Nephron (organoid): Measurements from ENCODE around the gene TTL.

Experiments used
- H3K27ac Mint-ChIP-seq, 3 experiments: 2 replicates each; pipeline ENCODE4 v1.8.0; 2020; ENCODE audit warnings: mixed read lengths in 3 of 3, mild to moderate bottlenecking in 2 of 3, moderate library complexity in 1 of 3
- H3K27me3 Mint-ChIP-seq: 2 replicates; pipeline ENCODE4 v1.8.0; 2021; ENCODE audit warnings: low read depth, mild to moderate bottlenecking, moderate library complexity, mixed read lengths
- H3K36me3 Mint-ChIP-seq: 2 replicates; pipeline ENCODE4 v1.8.0; 2020; ENCODE audit warnings: low read depth, mixed read lengths
- H3K4me1 Mint-ChIP-seq: 2 replicates; pipeline ENCODE4 v1.8.0; 2020; ENCODE audit warnings: mixed read lengths
- H3K4me3 Mint-ChIP-seq, 3 experiments: 2 replicates each; pipeline ENCODE4 v1.8.0; 2020; ENCODE audit warnings: mild to moderate bottlenecking in 3 of 3, mixed read lengths in 3 of 3, moderate library complexity in 2 of 3
- H3K9me3 Mint-ChIP-seq: 2 replicates; pipeline ENCODE4 v1.8.0; 2020; ENCODE audit warnings: mixed read lengths
- CTCF ChIP-seq, 3 experiments: fragments of 200-600 bp; sonication (generic); IDR thresholded peaks; one replicate each; pipeline ENCODE4 v1.5.0; 2021; ENCODE audit warnings: antibody characterized with exemption in 3 of 3; ENCODE audit not compliant: unreplicated experiment in 3 of 3

Gene TTL

GRCh38 chr2:112465382-112465781, 16.6 kb upstream of the TTL start:
- Mint-ChIP-seq H3K4me3 (no peak overlapping the region), H3K36me3 (no peaks in the 10 kb centered on the region), H3K9me3 (peaks cover 27% of the 10 kb centered on the region), H3K4me1 (no peaks in the 10 kb centered on the region), H3K27me3 (no peaks in the 10 kb centered on the region), H3K27ac (no peak overlapping the region)
- TF ChIP-seq CTCF (IDR thresholded peaks at IDR 0.05; ENCODE audit: unreplicated experiment in 3 of 3) = no peak

- Mint-ChIP-seq H3K4me1 (no peaks in the 10 kb centered on the region), H3K4me3 (no peak overlapping the region), H3K27ac (no peak overlapping the region), H3K27me3 (peaks cover 5% of the 10 kb centered on the region), H3K9me3 (peaks cover 12% of the 10 kb centered on the region), H3K36me3 (no peaks in the 10 kb centered on the region)
- no peak for TF ChIP-seq CTCF (IDR thresholded peaks at IDR 0.05; ENCODE audit: unreplicated experiment in 3 of 3)
These were observed 9.3 kb upstream of the TTL start for GRCh38 chr2:112472547-112473263.

GRCh38 chr2:112474844-112475486, 7.0 kb upstream of the TTL start:
- Mint-ChIP-seq H3K9me3 (no peaks in the 10 kb centered on the region), H3K4me1 (no peaks in the 10 kb centered on the region), H3K36me3 (no peaks in the 10 kb centered on the region), H3K4me3 (no peak overlapping the region), H3K27me3 (peaks cover 5% of the 10 kb centered on the region), H3K27ac (no peak overlapping the region)
- TF ChIP-seq CTCF (IDR thresholded peaks at IDR 0.05; ENCODE audit: unreplicated experiment in 3 of 3) = no peak

- H3K4me1 Mint-ChIP-seq = peaks cover 4% of the 10 kb centered on the region
- peaks cover 5% of the 10 kb centered on the region for H3K27me3 Mint-ChIP-seq
- H3K27ac Mint-ChIP-seq = no peak overlapping the region
- no peak for TF ChIP-seq CTCF (IDR thresholded peaks at IDR 0.05; ENCODE audit: unreplicated experiment in 3 of 3)
- no peak overlapping the region for H3K4me3 Mint-ChIP-seq
- H3K36me3 Mint-ChIP-seq = no peaks in the 10 kb centered on the region
- no peaks in the 10 kb centered on the region for H3K9me3 Mint-ChIP-seq
These were observed 5.5 kb upstream of the TTL start for GRCh38 chr2:112476434-112476833.

- Mint-ChIP-seq H3K4me1 (peaks cover 21% of the 10 kb centered on the region), H3K4me3 (peak overlapping the region; percentile 93 to 97 (median 94)), H3K27me3 (no peaks in the 10 kb centered on the region), H3K9me3 (no peaks in the 10 kb centered on the region), H3K27ac (peak overlapping the region; percentile 77 to 91 (median 88)), H3K36me3 (peaks cover 8% of the 10 kb centered on the region)
- no peak for TF ChIP-seq CTCF (IDR thresholded peaks at IDR 0.05; ENCODE audit: unreplicated experiment in 3 of 3)
These were observed 1.4 kb upstream of the TTL start for GRCh38 chr2:112480530-112481049.
